K562 (cell line): ENCODE results near the gene CREBL2.

Experiments
- EP300 ChIP-seq: IDR thresholded peaks from 2 replicates; pipeline ENCODE4 v1.6.1; 2012; ENCODE audit warnings: low read length, improper control_type of control experiment
- GATAD2A ChIP-seq: fragments of 450-650 bp; IDR thresholded peaks from 2 replicates; pipeline ENCODE4 v1.6.1; 2017
- KAT7 ChIP-seq: sonication (generic); formaldehyde crosslinking; IDR thresholded peaks from 2 replicates; pipeline ENCODE4 v1.8.0; 2022; ENCODE audit warnings: missing genetic modification reagents, mild to moderate bottlenecking, borderline replicate concordance

- TF ChIP-seq KAT7 (no peak), EP300 (no peak), GATAD2A (no peak)
Measured at GRCh38 chr12:12676605-12677004, 64.9 kb downstream of the CREBL2 start.
